CD4-positive, alpha-beta T cell treated with Interleukin-12 subunit alpha and Interleukin-12 subunit beta, for 1 hour (primary cell): ENCODE results near the gene YAE1.
"Not testable (repeated sequence)": the region's sequence is repeated elsewhere in the genome, so short reads cannot be mapped to it uniquely, and the experiment has no call there.

Experiments
- DNase-seq: peaks from one replicate; pipeline ENCODE4 v3.0.0-alpha.2; 2020

Gene YAE1

GRCh38 chr7:39566023-39566921, at the start of gene YAE1:
Gene YAE1, plus strand, starts transcription at chr7:39566404. Its CDS starts 15 bp downstream, at chr7:39566419.
- peak; percentile 79 for DNase-seq

GRCh38 chr7:39516498-39516897, 49.7 kb upstream of the YAE1 start:
- DNase-seq, result no peak

- no peak for DNase-seq
Measured at GRCh38 chr7:39517240-39517639, 49.0 kb upstream of the YAE1 start.

- no peak for DNase-seq
Measured at GRCh38 chr7:39525926-39526325, 40.3 kb upstream of the YAE1 start.

GRCh38 chr7:39526666-39527065, 39.5 kb upstream of the YAE1 start:
- no peak for DNase-seq

GRCh38 chr7:39527296-39527695, 38.9 kb upstream of the YAE1 start:
- no peak for DNase-seq

- no peak for DNase-seq
Measured at GRCh38 chr7:39527951-39528350, 38.3 kb upstream of the YAE1 start.

GRCh38 chr7:39528849-39529248, 37.4 kb upstream of the YAE1 start:
- no peak for DNase-seq

- DNase-seq, result no peak
Measured at GRCh38 chr7:39529582-39529981, 36.6 kb upstream of the YAE1 start.

GRCh38 chr7:39530971-39531370, 35.2 kb upstream of the YAE1 start:
- DNase-seq, result no peak

- DNase-seq, result no peak
Measured at GRCh38 chr7:39531818-39532217, 34.4 kb upstream of the YAE1 start.

- no peak for DNase-seq
Measured at GRCh38 chr7:39532832-39533231, 33.4 kb upstream of the YAE1 start.

GRCh38 chr7:39534599-39534998, 31.6 kb upstream of the YAE1 start:
- no peak for DNase-seq

GRCh38 chr7:39535064-39535463, 31.1 kb upstream of the YAE1 start:
- DNase-seq, result no peak

- DNase-seq, result no peak
Measured at GRCh38 chr7:39535720-39536119, 30.5 kb upstream of the YAE1 start.

GRCh38 chr7:39536951-39537350, 29.3 kb upstream of the YAE1 start:
- no peak for DNase-seq

- no peak for DNase-seq
Measured at GRCh38 chr7:39539816-39540215, 26.4 kb upstream of the YAE1 start.

GRCh38 chr7:39540320-39540719, 25.9 kb upstream of the YAE1 start:
- DNase-seq, result no peak

- DNase-seq, result no peak
Measured at GRCh38 chr7:39541511-39541910, 24.7 kb upstream of the YAE1 start.

GRCh38 chr7:39544774-39545173, 21.4 kb upstream of the YAE1 start:
- DNase-seq, result not testable (repeated sequence)

GRCh38 chr7:39547336-39547735, 18.9 kb upstream of the YAE1 start:
- no peak for DNase-seq

- DNase-seq, result no peak
Measured at GRCh38 chr7:39550411-39550810, 15.8 kb upstream of the YAE1 start.

- DNase-seq, result no peak
Measured at GRCh38 chr7:39553436-39553835, 12.8 kb upstream of the YAE1 start.

GRCh38 chr7:39554583-39555165, 11.5 kb upstream of the YAE1 start:
- DNase-seq, result no peak

- DNase-seq, result no peak
Measured at GRCh38 chr7:39557222-39557621, 9.0 kb upstream of the YAE1 start.
